GM19351 (cell line): ENCODE results near the gene C10orf88.

Experiments
- ATAC-seq: cut with Tn5 transposase; IDR thresholded peaks from one replicate; pipeline ENCODE4 v1.9.1; 2021; ENCODE audit warnings: mild to moderate bottlenecking, moderate library complexity; ENCODE audit not compliant: unreplicated experiment

C10orf88 gene

GRCh38 chr10:122953902-122954730 lies at the start of gene C10orf88:
Gene C10orf88, minus strand, starts transcription at chr10:122954227. Its CDS starts 49 bp downstream, at chr10:122954178.
- ATAC-seq = peak; percentile 99

GRCh38 chr10:123001370-123001769 lies 47.3 kb upstream of the C10orf88 start:
- no peak for ATAC-seq

- no peak for ATAC-seq
Measured at GRCh38 chr10:123000155-123000554, 46.1 kb upstream of the C10orf88 start.

- ATAC-seq = no peak
Measured at GRCh38 chr10:122999347-122999746, 45.3 kb upstream of the C10orf88 start.

- ATAC-seq = no peak
Measured at GRCh38 chr10:122998934-122999333, 44.9 kb upstream of the C10orf88 start.

- ATAC-seq = no peak
Measured at GRCh38 chr10:122998360-122998917, 44.4 kb upstream of the C10orf88 start.

GRCh38 chr10:122997864-122998263 lies 43.8 kb upstream of the C10orf88 start:
- ATAC-seq = peak; percentile 50

GRCh38 chr10:122995936-122996335 lies 41.9 kb upstream of the C10orf88 start:
- ATAC-seq = no peak

GRCh38 chr10:122993797-122994336 lies 39.8 kb upstream of the C10orf88 start:
- ATAC-seq = no peak

- no peak for ATAC-seq
Measured at GRCh38 chr10:122992031-122992585, 38.1 kb upstream of the C10orf88 start.

GRCh38 chr10:122990278-122990677 lies 36.3 kb upstream of the C10orf88 start:
- no peak for ATAC-seq

- no peak for ATAC-seq
Measured at GRCh38 chr10:122988501-122988900, 34.5 kb upstream of the C10orf88 start.

- no peak for ATAC-seq
Measured at GRCh38 chr10:122986335-122986734, 32.3 kb upstream of the C10orf88 start.

GRCh38 chr10:122984708-122985107 lies 30.7 kb upstream of the C10orf88 start:
- no peak for ATAC-seq

GRCh38 chr10:122983898-122984297 lies 29.9 kb upstream of the C10orf88 start:
- no peak for ATAC-seq

- no peak for ATAC-seq
Measured at GRCh38 chr10:122981066-122981464, 27.0 kb upstream of the C10orf88 start.

- ATAC-seq = peak; percentile 94
Measured at GRCh38 chr10:122980209-122981065, 26.4 kb upstream of the C10orf88 start, which contains the start of gene PSTK. Gene PSTK, plus strand, starts transcription at chr10:122980401. Its CDS starts 79 bp downstream, at chr10:122980480.

- ATAC-seq = no peak
Measured at GRCh38 chr10:122974543-122975064, 20.6 kb upstream of the C10orf88 start.

- ATAC-seq = no peak
Measured at GRCh38 chr10:122974023-122974422, 20.0 kb upstream of the C10orf88 start.

GRCh38 chr10:122968698-122969097 lies 14.7 kb upstream of the C10orf88 start:
- no peak for ATAC-seq
